Astrocyte of the spinal cord (primary cell): ENCODE results near the gene NXT1.

Source experiments
- DNase-seq: peaks from one replicate; pipeline ENCODE4 v3.0.0; 2011; ENCODE audit warnings: low read depth, low spot score
- H3K4me3 ChIP-seq: 2 replicates; pipeline ENCODE4 v1.5.1; 2011; ENCODE audit warnings: low read depth, mild to moderate bottlenecking, low read length, moderate library complexity
- in situ Hi-C: cut with HindIII; loops from 2 replicates; pipeline ENCODE4 v1.10.0; 2017; ENCODE audit warnings: low sequenced_read_pairs
- TF ChIP-seq, protein P1 (sequence below): IDR thresholded peaks from 2 replicates; pipeline ENCODE4 v1.5.1; 2012; ENCODE audit warnings: low read depth, mild to moderate bottlenecking, low read length, inconsistent platforms

NXT1 gene

DNA sequence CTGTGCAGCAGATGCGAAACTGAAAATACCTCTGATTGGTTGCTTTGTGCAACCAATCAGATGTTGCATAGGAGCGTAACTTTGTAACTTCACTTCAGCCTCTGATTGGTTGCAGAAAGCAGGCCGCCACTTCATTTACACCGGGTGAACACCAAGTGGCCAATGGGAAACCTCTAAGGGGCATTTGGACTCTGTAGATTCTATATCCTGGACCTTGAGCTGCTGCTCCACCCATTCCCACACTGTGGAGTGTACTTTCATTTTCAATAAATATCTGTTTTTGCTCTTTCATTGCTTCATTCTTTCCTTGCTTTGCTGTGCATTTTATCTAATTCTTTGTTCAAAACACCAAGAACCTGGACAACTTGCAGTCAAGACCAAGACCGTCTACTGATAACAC is 14.1 kb upstream of the NXT1 start:
- in situ Hi-C loops = no loop called here
- TF ChIP-seq, protein P1, sequence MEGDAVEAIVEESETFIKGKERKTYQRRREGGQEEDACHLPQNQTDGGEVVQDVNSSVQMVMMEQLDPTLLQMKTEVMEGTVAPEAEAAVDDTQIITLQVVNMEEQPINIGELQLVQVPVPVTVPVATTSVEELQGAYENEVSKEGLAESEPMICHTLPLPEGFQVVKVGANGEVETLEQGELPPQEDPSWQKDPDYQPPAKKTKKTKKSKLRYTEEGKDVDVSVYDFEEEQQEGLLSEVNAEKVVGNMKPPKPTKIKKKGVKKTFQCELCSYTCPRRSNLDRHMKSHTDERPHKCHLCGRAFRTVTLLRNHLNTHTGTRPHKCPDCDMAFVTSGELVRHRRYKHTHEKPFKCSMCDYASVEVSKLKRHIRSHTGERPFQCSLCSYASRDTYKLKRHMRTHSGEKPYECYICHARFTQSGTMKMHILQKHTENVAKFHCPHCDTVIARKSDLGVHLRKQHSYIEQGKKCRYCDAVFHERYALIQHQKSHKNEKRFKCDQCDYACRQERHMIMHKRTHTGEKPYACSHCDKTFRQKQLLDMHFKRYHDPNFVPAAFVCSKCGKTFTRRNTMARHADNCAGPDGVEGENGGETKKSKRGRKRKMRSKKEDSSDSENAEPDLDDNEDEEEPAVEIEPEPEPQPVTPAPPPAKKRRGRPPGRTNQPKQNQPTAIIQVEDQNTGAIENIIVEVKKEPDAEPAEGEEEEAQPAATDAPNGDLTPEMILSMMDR = no peak
- H3K4me3 ChIP-seq = no peak overlapping the region
- DNase-seq = no peak

DNA sequence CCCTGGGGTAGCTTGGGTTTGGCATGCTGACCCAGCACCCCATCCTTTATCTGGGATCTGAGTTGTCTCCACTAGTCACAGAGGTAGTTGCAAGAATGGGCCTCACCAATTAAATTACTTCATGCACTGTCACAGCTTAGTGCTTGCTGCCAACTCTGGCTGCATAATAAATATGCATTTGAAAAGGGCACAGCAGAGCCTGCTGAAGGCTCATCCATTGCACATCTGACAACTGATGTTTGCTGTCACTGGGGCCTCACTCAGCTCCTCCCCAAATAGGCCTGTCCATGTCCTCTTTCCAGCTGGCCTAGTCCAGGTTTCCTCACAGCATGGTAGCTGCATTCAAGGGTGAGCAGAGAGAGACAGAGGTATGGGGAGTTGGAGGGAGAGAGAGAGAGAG is 13.3 kb upstream of the NXT1 start:
- TF ChIP-seq, protein P1 = no peak
- no peak overlapping the region for H3K4me3 ChIP-seq
- in situ Hi-C loops = no loop called here
- no peak for DNase-seq

DNA sequence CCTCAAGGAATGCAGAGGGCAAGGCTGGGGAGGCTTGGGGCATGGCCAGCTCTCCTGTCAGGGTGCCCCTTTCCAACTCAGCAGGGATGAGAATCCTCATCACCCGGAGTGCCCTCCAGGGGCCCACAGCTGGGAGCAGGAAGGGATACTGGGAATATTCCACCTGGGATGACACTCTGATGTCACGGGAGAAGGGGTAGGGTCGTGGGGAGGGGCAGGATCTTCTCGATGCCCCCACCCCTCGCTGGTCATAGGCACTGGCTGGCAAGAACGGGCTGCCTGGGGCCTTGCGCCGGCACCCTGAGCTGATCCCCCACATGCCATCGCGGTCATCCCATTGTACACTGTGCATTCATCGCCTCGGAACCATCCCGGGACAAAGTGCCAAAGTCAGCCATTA is 10.6 kb upstream of the NXT1 start:
- TF ChIP-seq, protein P1 = no peak
- no peak overlapping the region for H3K4me3 ChIP-seq
- no peak for DNase-seq
- in situ Hi-C loops = no loop called here

DNA sequence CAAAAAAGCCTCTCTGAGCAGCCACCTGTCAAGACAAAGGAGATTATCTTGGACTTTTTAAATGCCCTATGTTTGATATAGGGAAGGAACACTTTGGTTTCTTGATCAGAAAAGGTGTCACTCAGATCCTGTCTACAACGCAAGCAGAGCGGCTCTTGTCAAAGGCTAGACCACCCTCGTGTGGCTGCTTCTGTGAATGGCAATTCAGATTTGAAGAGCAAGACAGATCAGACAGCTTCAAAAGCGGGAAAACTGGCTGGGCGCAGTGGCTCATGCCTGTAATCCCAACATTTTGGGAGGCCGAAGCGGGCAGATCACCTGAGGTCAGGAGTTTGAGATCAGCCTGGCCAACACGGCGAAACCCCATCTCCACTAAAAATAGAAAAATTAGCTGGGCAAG is 10.1 kb upstream of the NXT1 start:
- DNase-seq = peak; percentile 76
- H3K4me3 ChIP-seq = no peak overlapping the region
- in situ Hi-C loops = no loop called here

DNA sequence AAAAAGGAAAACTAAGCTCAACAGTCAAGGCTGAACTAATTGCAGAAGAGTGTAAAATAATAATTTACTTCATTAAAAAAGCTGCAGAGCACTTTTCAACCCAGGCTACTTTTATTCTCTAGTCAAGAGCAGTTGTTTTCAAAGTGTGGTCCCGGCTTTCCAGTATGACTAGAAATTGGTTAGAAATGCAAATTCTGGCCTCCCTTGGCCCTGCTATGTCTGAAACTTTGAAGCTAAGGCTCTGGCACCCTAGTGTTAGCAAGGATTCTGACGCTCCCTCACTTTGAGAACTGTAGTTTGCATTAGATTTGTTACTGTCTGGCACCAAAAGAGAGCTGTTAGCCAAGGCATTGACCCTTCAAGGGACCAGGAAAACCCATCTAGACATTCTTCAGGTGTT is 9.5 kb upstream of the NXT1 start:
- TF ChIP-seq, protein P1 = no peak
- in situ Hi-C loops = no loop called here
- no peak overlapping the region for H3K4me3 ChIP-seq
- no peak for DNase-seq

More for the DNA sequence above, 10.1 kb upstream of the NXT1 start:
- TF ChIP-seq, protein P1 = peak; percentile 71

DNA sequence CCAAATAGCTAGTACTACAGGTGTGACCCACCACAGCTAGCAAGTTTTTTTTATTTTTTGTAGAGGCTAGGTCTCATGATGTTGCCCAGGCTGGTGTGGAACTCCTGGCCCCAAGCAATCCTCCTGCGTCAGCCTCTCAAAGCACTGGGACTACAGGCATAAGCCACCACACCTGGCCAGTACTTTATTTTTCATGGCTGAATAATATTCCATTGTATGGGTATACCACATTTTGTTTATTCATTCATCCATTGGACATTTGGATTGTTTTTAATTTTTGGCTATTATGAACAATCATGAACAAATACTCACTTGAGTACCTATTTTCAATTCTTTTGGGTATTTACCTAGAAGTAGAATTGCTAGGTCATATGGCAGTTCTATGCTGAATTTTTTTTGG is 7.0 kb upstream of the NXT1 start:
- no peak overlapping the region for H3K4me3 ChIP-seq
- in situ Hi-C loops = no loop called here
- DNase-seq = no peak
- TF ChIP-seq, protein P1 = no peak

DNA sequence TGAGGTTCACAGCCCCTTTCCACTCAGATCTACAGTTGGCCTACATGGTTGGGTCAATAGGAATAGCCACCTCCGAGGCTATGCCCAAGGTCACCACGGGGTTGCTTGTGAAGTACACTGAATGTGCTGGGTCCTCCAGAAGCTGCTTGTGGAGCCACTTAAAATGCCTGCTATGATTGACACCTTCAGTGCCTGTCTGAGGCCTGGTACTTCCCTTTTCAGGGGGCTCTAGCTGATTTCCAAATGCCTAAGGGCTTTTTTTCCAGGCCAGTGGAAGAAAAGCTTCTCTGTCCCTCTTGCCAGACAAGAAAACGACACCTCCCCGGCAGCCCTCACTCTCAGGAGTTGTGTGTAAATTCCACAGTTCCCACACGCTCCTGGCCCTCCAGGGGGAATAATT is 6.3 kb upstream of the NXT1 start:
- in situ Hi-C loops = no loop called here
- TF ChIP-seq, protein P1 = no peak
- H3K4me3 ChIP-seq = no peak overlapping the region
- DNase-seq = no peak
